ENCODE results near the gene DOCK3.

DNA sequence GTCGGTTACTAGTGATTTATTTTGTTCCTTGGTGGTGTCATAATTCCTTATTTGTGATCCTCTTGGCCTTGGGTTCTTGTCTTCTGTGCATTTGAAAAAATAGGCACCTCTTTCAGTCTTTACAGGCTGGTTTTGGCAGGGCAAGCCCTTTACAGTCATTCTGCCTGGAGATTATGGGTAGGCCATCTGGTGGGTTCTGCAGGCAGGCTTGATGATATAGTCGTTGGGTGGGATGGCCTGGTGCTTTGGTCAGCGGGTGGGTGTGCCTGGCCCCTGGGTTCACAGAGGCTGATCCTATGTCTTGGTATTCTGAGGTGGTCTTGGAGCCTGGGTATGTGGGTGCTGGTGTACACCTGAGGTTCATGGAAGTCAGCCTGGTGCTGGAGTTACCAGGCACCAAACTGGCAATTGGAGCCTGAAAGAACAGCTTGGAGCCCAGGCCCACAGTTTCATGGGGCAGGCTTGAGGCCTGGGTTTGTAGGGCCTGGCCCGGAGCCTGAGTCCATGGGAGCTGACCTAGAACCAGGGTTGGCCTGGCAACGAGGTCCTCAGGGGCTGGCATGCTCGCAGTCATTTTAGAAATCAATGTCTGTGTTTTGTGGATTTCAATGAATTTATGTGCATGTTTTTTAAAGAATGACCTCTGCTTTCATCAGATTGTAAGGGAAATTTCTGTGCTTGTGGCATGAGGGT lies 63.3 kb downstream of the DOCK3 start:
- TF ChIP-seq, protein P1, sequence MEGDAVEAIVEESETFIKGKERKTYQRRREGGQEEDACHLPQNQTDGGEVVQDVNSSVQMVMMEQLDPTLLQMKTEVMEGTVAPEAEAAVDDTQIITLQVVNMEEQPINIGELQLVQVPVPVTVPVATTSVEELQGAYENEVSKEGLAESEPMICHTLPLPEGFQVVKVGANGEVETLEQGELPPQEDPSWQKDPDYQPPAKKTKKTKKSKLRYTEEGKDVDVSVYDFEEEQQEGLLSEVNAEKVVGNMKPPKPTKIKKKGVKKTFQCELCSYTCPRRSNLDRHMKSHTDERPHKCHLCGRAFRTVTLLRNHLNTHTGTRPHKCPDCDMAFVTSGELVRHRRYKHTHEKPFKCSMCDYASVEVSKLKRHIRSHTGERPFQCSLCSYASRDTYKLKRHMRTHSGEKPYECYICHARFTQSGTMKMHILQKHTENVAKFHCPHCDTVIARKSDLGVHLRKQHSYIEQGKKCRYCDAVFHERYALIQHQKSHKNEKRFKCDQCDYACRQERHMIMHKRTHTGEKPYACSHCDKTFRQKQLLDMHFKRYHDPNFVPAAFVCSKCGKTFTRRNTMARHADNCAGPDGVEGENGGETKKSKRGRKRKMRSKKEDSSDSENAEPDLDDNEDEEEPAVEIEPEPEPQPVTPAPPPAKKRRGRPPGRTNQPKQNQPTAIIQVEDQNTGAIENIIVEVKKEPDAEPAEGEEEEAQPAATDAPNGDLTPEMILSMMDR (IDR thresholded peaks at IDR 0.05), result no peak
- TF ChIP-seq POLR2A (IDR thresholded peaks at IDR 0.05), result no peak
- no peak for TF ChIP-seq POLR2AphosphoS5 (IDR thresholded peaks at IDR 0.05)
